Spleen (tissue), 11 donors: ENCODE results near the gene ELP6. TPM values are rescaled to one million over a fixed set of nuclear protein-coding genes. Genes with fewer than 3 reads are reported as not detected.
"Not testable (repeated sequence)": the region's sequence is repeated elsewhere in the genome, so short reads cannot be mapped to it uniquely, and the experiment has no call there.

Experiments used
- DNase-seq: peaks from one replicate; pipeline ENCODE4 v3.0.0-alpha.2; 2020
- H3K27ac ChIP-seq, 8 donors: fragments of 200-600 bp; sonication (generic) in 7 of 8; 1 replicate in 4 of 8; 2 replicates in 4 of 8; pipeline versions ENCODE4 v1.5.0 to v1.8.0; 2016 to 2021; ENCODE audit warnings: inconsistent platforms in 4 of 8, mild to moderate bottlenecking in 4 of 8, moderate library complexity in 1 of 8
- H3K27me3 ChIP-seq, 7 donors: fragments of 200-600 bp; sonication (generic) in 6 of 7; replicated peaks in 1 of 7; 1 replicate in 4 of 7; 2 replicates in 3 of 7; pipeline versions ENCODE4 v1.5.0 to v1.8.0; 2016 to 2021; ENCODE audit warnings: inconsistent platforms in 3 of 7, mild to moderate bottlenecking in 1 of 7
- H3K36me3 ChIP-seq, 6 donors: fragments of 200-600 bp; sonication (generic) in 5 of 6; 1 replicate in 4 of 6; 2 replicates in 2 of 6; pipeline versions ENCODE4 v1.5.0 to v1.8.0; 2016 to 2021; ENCODE audit warnings: inconsistent platforms in 2 of 6
- H3K4me1 ChIP-seq, 6 donors: fragments of 200-600 bp; sonication (generic) in 5 of 6; 1 replicate in 3 of 6; 2 replicates in 3 of 6; pipeline versions ENCODE4 v1.5.0 to v1.8.0; 2016 to 2021; ENCODE audit warnings: inconsistent platforms in 3 of 6
- H3K4me3 ChIP-seq, 8 donors: fragments of 200-600 bp; sonication (generic) in 7 of 8; 1 replicate in 4 of 8; 2 replicates in 4 of 8; pipeline versions ENCODE4 v1.5.0 to v1.8.0; 2016 to 2021; ENCODE audit warnings: inconsistent platforms in 4 of 8, mild to moderate bottlenecking in 4 of 8, moderate library complexity in 2 of 8
- H3K9me3 ChIP-seq, 8 donors: fragments of 200-600 bp; sonication (generic) in 7 of 8; 1 replicate in 4 of 8; 2 replicates in 4 of 8; pipeline versions ENCODE4 v1.5.0 to v1.8.0; 2016 to 2021; ENCODE audit warnings: inconsistent platforms in 4 of 8
- CTCF ChIP-seq, 11 experiments: fragments of 200-600 bp in 7 of 11; fragments of 450-650 bp in 4 of 11; sonication (generic) in 4 of 11; IDR thresholded peaks in 8 of 11; conservative IDR thresholded peaks in 3 of 11; 1 replicate in 7 of 11; 2 replicates in 4 of 11; pipeline versions ENCODE4 v1.4.0 to v1.8.0; 2016 to 2021; ENCODE audit warnings: antibody characterized with exemption in 11 of 11, inconsistent platforms in 4 of 11, mild to moderate bottlenecking in 1 of 11
- POLR2A ChIP-seq, 3 donors: fragments of 450-650 bp; IDR thresholded peaks; one replicate each; pipeline ENCODE4 v1.5.1; 2017; ENCODE audit warnings: antibody characterized with exemption in 3 of 3, mild to moderate bottlenecking in 1 of 3
- POLR2AphosphoS5 ChIP-seq, 3 donors: sonication (generic); formaldehyde crosslinking; IDR thresholded peaks; one replicate each; pipeline ENCODE4 v1.5.1; 2017; ENCODE audit warnings: antibody characterized with exemption in 3 of 3
- WGBS, 5 donors: extraction: QIAGEN DNeasy Blood & Tissue Kit in 3 of 5; methylation state at CpG; one replicate each; pipeline versions ENCODE4 v1.1.5 to v1.1.7; 2013 to 2018; 5-methylcytosine and 5-hydroxymethylcytosine counted together
- intact Hi-C: fragments of 100-400 bp; cut with DNase I; formaldehyde crosslinking; loops from one replicate; pipeline ENCODE4 v1.15.0; 2023; ENCODE audit warnings: low total_unique reads
- polyA plus RNA-seq, 3 donors: library from polyadenylated mRNA; stranded (reverse); fragments of 200-250 nt; gene quantifications; one replicate each; pipeline ENCODE4 v1.2.1, GENCODE V29; 2013
- total RNA-seq, 7 donors: library from RNA; depleted of rRNA in 3 of 7; stranded (reverse); fragments of >200 nt in 3 of 7; fragmentation: NEBNext Ultra II Directional in 4 of 7; extraction: Animal tissue kit (Norgen Biotek cat#: 25700) in 4 of 7; gene quantifications; one replicate each; pipeline versions ENCODE4 v1.1.0 to v1.2.1, GENCODE V29; 2016 to 2021
- donor health status: healthy with polysubstance abuse.
- donor health status: DM: no; HTN: no; CAD: no; lungs with moderate emphysema.
- donor health status: DM: no; HTN: no; CAD: no.
- donor health status: Bipolar disorder and iron deficiency.
- donor health status: healthy.
- donor health status: DM: no; HTN: no; CAD: no.
- donor health status: DM: yes; HTN: yes; CAD: no.

ELP6 gene
- total and polyA plus RNA-seq, 10 donors = 16.6 to 35.6 (median 25.7) TPM

- H3K27ac ChIP-seq = peak overlapping the region; percentile 95 to 97 (median 97)
- WGBS, 5 donors = 18 to 22% (median 19%) methylated on average over 36 of the region's 36 CpGs
Measured at GRCh38 chr3:47512416-47513124, 942 bp downstream of the ELP6 start.

GRCh38 chr3:47505267-47505666 is 8.2 kb downstream of the ELP6 start:
- 95 to 99% (median 97%) methylated on average over 6 of the region's 6 CpGs for WGBS, 5 donors
- H3K36me3 ChIP-seq = peaks cover 0 to 99% (median 65%) of the 10 kb centered on the region in 6 donors
- intact Hi-C loops, H3K9me3 ChIP-seq, H3K4me3 ChIP-seq, H3K27me3 ChIP-seq, H3K4me1 ChIP-seq, H3K27ac ChIP-seq: not testable (repeated sequence)
- DNase-seq = peak; percentile 5

More at GRCh38 chr3:47512416-47513124, 942 bp downstream of the ELP6 start:
- Histone ChIP-seq H3K9me3 (no peaks in the 10 kb centered on the region), H3K36me3 (peaks cover 0 to 36% (median 21%) of the 10 kb centered on the region in 6 donors), H3K27me3 (no peaks in the 10 kb centered on the region), H3K4me3 (peak overlapping the region; percentile 56 to 80 (median 70)), H3K4me1 (peaks cover 5 to 29% (median 18%) of the 10 kb centered on the region in 6 donors)
- no peak for TF ChIP-seq CTCF (IDR thresholded peaks at IDR 0.05 in 8 of 11, conservative IDR thresholded peaks at IDR 0.05 in 3 of 11)
- no peak for TF ChIP-seq POLR2AphosphoS5 (IDR thresholded peaks at IDR 0.05)
- TF ChIP-seq POLR2A (IDR thresholded peaks at IDR 0.05) = no peak
- peak; percentile 87 for DNase-seq
- intact Hi-C loops = no loop called here

GRCh38 chr3:47504113-47504512 is 9.4 kb downstream of the ELP6 start:
- no peak overlapping the region for H3K4me3 ChIP-seq
- 90 to 95% (median 92%) methylated on average over 7 of the region's 7 CpGs for WGBS, 5 donors
- H3K4me1 ChIP-seq = no peaks in the 10 kb centered on the region
- no peaks in the 10 kb centered on the region for H3K9me3 ChIP-seq
- no peaks in the 10 kb centered on the region for H3K27me3 ChIP-seq
- H3K36me3 ChIP-seq = peaks cover 0 to 99% (median 65%) of the 10 kb centered on the region in 6 donors
- peak; percentile 11 for DNase-seq
- intact Hi-C loops = no loop called here
- H3K27ac ChIP-seq = no peak overlapping the region
- TF ChIP-seq POLR2A (IDR thresholded peaks at IDR 0.05) (no peak), POLR2AphosphoS5 (IDR thresholded peaks at IDR 0.05) (no peak), CTCF (IDR thresholded peaks at IDR 0.05 in 8 of 11, conservative IDR thresholded peaks at IDR 0.05 in 3 of 11) (no peak)

GRCh38 chr3:47503033-47503432 is 10.5 kb downstream of the ELP6 start:
- intact Hi-C loops = no loop called here
- H3K9me3 ChIP-seq = no peaks in the 10 kb centered on the region
- H3K27me3 ChIP-seq = no peaks in the 10 kb centered on the region
- no peak overlapping the region for H3K4me3 ChIP-seq
- no peak for TF ChIP-seq POLR2A (IDR thresholded peaks at IDR 0.05)
- TF ChIP-seq CTCF (IDR thresholded peaks at IDR 0.05 in 8 of 11, conservative IDR thresholded peaks at IDR 0.05 in 3 of 11) = no peak
- no peak for TF ChIP-seq POLR2AphosphoS5 (IDR thresholded peaks at IDR 0.05)
- DNase-seq = peak; percentile 20
- WGBS, 5 donors = 53 to 87% (median 82%) methylated on average over 2 of the region's 2 CpGs
- H3K4me1 ChIP-seq = no peaks in the 10 kb centered on the region
- peaks cover 0 to 99% (median 66%) of the 10 kb centered on the region in 6 donors for H3K36me3 ChIP-seq
- no peak overlapping the region for H3K27ac ChIP-seq
